BJ (cell line): ENCODE data around the gene MGAT3. TPM values are rescaled to one million over a fixed set of nuclear protein-coding genes. Genes with fewer than 3 reads are reported as not detected.

ENCODE experiments used
- CTCF ChIA-PET: fragments of 350-600 bp; formaldehyde crosslinking; extraction: SDS; loops from one replicate; lab custom pipeline; 2021; ENCODE audit warnings: antibody characterized with exemption, inconsistent platforms; lab: Yijun Ruan, JAX
- POLR2A ChIA-PET: fragments of 300-600 bp; sonication (Branson Sonifier 250); formaldehyde crosslinking; extraction: SDS; loops from one replicate; lab custom pipeline; 2021; ENCODE audit warnings: antibody characterized with exemption; lab: Charles Lee
- DNase-seq: peaks from one replicate; pipeline ENCODE4 v3.0.0-alpha.2; 2011; ENCODE audit warnings: low read depth
- H3K27me3 ChIP-seq: 2 replicates; pipeline ENCODE4 v1.6.0; 2011; ENCODE audit warnings: low read length; ENCODE audit not compliant: control insufficient read depth, insufficient read depth
- H3K36me3 ChIP-seq: 2 replicates; pipeline ENCODE4 v1.5.1; 2011; ENCODE audit warnings: low read length; ENCODE audit not compliant: control insufficient read depth, insufficient read depth
- H3K4me3 ChIP-seq: 2 replicates; pipeline ENCODE4 v1.5.1; 2011; ENCODE audit warnings: low read depth, mild to moderate bottlenecking, control low read depth, low read length
- polyA plus RNA-seq: library from polyadenylated mRNA; depleted of rRNA; stranded (reverse); fragments of >200 nt; gene quantifications from 2 replicates; pipeline ENCODE4 v1.2.3, GENCODE V29; 2011
- TF ChIP-seq, protein P1 (sequence below): IDR thresholded peaks from 2 replicates; pipeline ENCODE4 v1.5.1; 2011; ENCODE audit warnings: low read depth, mild to moderate bottlenecking, control low read depth, inconsistent platforms, low read length, moderate library complexity; ENCODE audit not compliant: insufficient read depth

MGAT3 gene
- polyA plus RNA-seq, 1 experiment: 0.53 TPM

- TF ChIP-seq, protein P1, sequence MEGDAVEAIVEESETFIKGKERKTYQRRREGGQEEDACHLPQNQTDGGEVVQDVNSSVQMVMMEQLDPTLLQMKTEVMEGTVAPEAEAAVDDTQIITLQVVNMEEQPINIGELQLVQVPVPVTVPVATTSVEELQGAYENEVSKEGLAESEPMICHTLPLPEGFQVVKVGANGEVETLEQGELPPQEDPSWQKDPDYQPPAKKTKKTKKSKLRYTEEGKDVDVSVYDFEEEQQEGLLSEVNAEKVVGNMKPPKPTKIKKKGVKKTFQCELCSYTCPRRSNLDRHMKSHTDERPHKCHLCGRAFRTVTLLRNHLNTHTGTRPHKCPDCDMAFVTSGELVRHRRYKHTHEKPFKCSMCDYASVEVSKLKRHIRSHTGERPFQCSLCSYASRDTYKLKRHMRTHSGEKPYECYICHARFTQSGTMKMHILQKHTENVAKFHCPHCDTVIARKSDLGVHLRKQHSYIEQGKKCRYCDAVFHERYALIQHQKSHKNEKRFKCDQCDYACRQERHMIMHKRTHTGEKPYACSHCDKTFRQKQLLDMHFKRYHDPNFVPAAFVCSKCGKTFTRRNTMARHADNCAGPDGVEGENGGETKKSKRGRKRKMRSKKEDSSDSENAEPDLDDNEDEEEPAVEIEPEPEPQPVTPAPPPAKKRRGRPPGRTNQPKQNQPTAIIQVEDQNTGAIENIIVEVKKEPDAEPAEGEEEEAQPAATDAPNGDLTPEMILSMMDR: no peak
These were observed 13.1 kb downstream of the MGAT3 start for GRCh38 chr22:39469681-39470450.

DNA sequence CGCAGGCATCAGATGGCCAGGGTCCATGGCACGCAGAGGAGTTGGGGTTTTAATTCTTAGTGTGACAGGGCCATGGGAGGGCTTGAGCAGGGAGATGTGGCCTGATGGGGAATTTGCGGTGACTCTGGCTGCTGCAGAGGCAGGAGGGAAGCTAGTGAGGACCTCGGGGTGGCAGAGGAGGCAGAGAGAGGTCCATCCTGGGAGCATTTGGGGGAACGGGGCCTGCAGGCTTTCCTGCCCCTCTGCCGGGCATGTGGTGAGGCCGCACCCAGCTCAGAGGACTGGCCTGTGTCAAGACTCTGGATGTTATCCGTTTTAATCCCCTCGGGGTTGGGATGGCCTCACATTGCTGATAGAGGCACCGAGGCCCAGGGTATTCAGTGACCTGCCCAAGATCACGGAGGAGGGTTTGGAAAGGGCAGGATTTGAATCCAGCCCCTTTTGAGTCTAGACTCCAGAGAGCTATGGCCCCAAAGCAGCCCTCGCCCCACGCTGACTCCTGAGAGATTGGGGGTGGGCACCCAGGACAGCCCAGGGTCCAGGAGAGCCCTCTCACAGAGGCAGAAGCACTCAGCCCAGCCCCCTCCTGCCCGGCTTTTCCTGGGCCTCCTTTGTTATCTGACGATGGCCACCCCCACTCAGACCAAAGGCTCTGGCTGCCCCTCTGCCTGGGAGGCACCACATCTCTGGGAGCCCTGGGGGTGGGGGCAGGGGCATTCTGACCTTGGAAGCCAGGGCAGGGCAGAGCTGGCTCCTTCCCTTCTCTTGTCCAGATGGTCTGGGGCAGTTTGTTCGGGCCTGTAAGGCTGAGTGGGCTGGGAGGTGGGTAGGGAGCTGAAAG is 13.9 kb downstream of the MGAT3 start:
- Histone ChIP-seq H3K36me3 (no peaks in the 10 kb centered on the region), H3K27me3 (no peaks in the 10 kb centered on the region), H3K4me3 (no peak overlapping the region)
- ChIA-PET CTCF (interaction anchor here (1.3 to 2.8 kb wide), 2 partner anchors 23 to 34 kb away, joined by 4 to 14 read pairs; no protein-coding TSS in a partner anchor), POLR2A (no interaction called here)
- TF ChIP-seq, protein P1: no peak
- DNase-seq: no peak

More at GRCh38 chr22:39469681-39470450, 13.1 kb downstream of the MGAT3 start:
- H3K36me3 ChIP-seq: no peaks in the 10 kb centered on the region
- no peak for DNase-seq
- no peak overlapping the region for H3K4me3 ChIP-seq
- CTCF ChIA-PET: interaction anchor here (1.3 to 2.8 kb wide), 2 partner anchors 24 to 33 kb away, joined by 4 to 14 read pairs; no protein-coding TSS in a partner anchor
- no peaks in the 10 kb centered on the region for H3K27me3 ChIP-seq
- POLR2A ChIA-PET: no interaction called here

- TF ChIP-seq, protein P1: no peak
- peak; percentile 30 for DNase-seq
- ChIA-PET POLR2A (no interaction called here), CTCF (interaction anchor here (0.6 to 2.8 kb wide), 5 partner anchors 10 to 130 kb away, joined by 3 to 14 read pairs (median 4); no protein-coding TSS in a partner anchor)
- no peaks in the 10 kb centered on the region for H3K27me3 ChIP-seq
- H3K36me3 ChIP-seq: no peaks in the 10 kb centered on the region
- no peak overlapping the region for H3K4me3 ChIP-seq
These were observed 14.7 kb downstream of the MGAT3 start for GRCh38 chr22:39471381-39472141.

- Histone ChIP-seq H3K27me3 (no peaks in the 10 kb centered on the region), H3K36me3 (no peaks in the 10 kb centered on the region), H3K4me3 (no peak overlapping the region)
- CTCF ChIA-PET: interaction anchor here (2.8 to 3.2 kb wide), 2 partner anchors 21 to 24 kb away, joined by 14 to 20 read pairs; no protein-coding TSS in a partner anchor
- TF ChIP-seq, protein P1: no peak
- POLR2A ChIA-PET: no interaction called here
- no peak for DNase-seq
These were observed 16.1 kb downstream of the MGAT3 start for GRCh38 chr22:39472570-39473556.
